ENCODE data around the gene HSBP1L1. TPM values are rescaled to one million over a fixed set of nuclear protein-coding genes. Genes with fewer than 3 reads are reported as not detected.

The HSBP1L1 gene
- total RNA-seq, 1 experiment from 2014 or later, result not detected

GRCh38 chr18:80012714-80013113 lies 48.3 kb downstream of the HSBP1L1 start:
- H4K5ac ChIP-seq (ENCODE audit: insufficient read length, low read depth, low read length), result no peak overlapping the region
- no peak overlapping the region for H3K56ac ChIP-seq (ENCODE audit: insufficient read length, low read depth, low read length)
- no peak overlapping the region for H2BK120ac ChIP-seq (ENCODE audit: low read depth, low read length, poor library complexity, severe bottlenecking)
- H2BK12ac ChIP-seq (ENCODE audit: insufficient read length, low read depth, low read length), result no peak overlapping the region
- H4K8ac ChIP-seq (replicated peaks; ENCODE audit: insufficient read length, low read depth, low read length), result no peak overlapping the region
- no CpG with 5 or more reads among the region's 20 CpGs for WGBS (ENCODE audit: extremely low coverage, insufficient read length, low lambda C conversion rate)
- H3K79me1 ChIP-seq (ENCODE audit: insufficient read depth, low read depth, low read length, poor library complexity, severe bottlenecking), result no peaks in the 10 kb centered on the region
- no peak overlapping the region for H3K9ac ChIP-seq (ENCODE audit: extremely low read depth, insufficient read length, low read length)
- no peaks in the 10 kb centered on the region for H3K4me1 ChIP-seq (ENCODE audit: insufficient read depth, low read length)
- no peaks in the 10 kb centered on the region for H4K20me1 ChIP-seq (ENCODE audit: control insufficient read depth, insufficient read depth, insufficient read length)
- H3K4me3 Mint-ChIP-seq, result no peak overlapping the region
- peaks cover 6 to 7% of the 10 kb centered on the region in 2 experiments; a peak in 1 of 4 replicates for H3K4me1 Mint-ChIP-seq
- no peak overlapping the region for H2AK5ac ChIP-seq (ENCODE audit: insufficient read length, low read length)
- no peaks in the 10 kb centered on the region for H3K27me3 ChIP-seq (ENCODE audit: insufficient read depth, low read length)
- H3K79me2 ChIP-seq (ENCODE audit: insufficient read depth, low read length), result no peaks in the 10 kb centered on the region
- no peak overlapping the region for H3K18ac ChIP-seq (ENCODE audit: insufficient read length, low read depth, low read length)
- no peak overlapping the region for H4K91ac ChIP-seq (ENCODE audit: insufficient read length, low read depth, low read length)
- H3K23ac ChIP-seq (ENCODE audit: insufficient read length, low read depth, low read length), result no peak overlapping the region
- no peak overlapping the region for H3K27ac ChIP-seq (ENCODE audit: insufficient read length, low read depth, low read length)
- no peak for DNase-seq
- H3K23me2 ChIP-seq (ENCODE audit: insufficient read length, low read depth, low read length, poor library complexity, severe bottlenecking), result no peaks in the 10 kb centered on the region
- H2AFZ ChIP-seq (ENCODE audit: low read length), result no peak overlapping the region
- no peak overlapping the region for H3K27ac Mint-ChIP-seq
- H2BK5ac ChIP-seq (ENCODE audit: insufficient read length, low read length), result no peak overlapping the region
- H3K14ac ChIP-seq (ENCODE audit: insufficient read depth, low read length), result no peak overlapping the region
- TF ChIP-seq, protein P1, sequence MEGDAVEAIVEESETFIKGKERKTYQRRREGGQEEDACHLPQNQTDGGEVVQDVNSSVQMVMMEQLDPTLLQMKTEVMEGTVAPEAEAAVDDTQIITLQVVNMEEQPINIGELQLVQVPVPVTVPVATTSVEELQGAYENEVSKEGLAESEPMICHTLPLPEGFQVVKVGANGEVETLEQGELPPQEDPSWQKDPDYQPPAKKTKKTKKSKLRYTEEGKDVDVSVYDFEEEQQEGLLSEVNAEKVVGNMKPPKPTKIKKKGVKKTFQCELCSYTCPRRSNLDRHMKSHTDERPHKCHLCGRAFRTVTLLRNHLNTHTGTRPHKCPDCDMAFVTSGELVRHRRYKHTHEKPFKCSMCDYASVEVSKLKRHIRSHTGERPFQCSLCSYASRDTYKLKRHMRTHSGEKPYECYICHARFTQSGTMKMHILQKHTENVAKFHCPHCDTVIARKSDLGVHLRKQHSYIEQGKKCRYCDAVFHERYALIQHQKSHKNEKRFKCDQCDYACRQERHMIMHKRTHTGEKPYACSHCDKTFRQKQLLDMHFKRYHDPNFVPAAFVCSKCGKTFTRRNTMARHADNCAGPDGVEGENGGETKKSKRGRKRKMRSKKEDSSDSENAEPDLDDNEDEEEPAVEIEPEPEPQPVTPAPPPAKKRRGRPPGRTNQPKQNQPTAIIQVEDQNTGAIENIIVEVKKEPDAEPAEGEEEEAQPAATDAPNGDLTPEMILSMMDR (conservative IDR thresholded peaks at IDR 0.05), result no peak
- no peak overlapping the region for H2BK20ac ChIP-seq (ENCODE audit: low read depth, low read length, poor library complexity, severe bottlenecking)
- no peak overlapping the region for H3K4ac ChIP-seq (ENCODE audit: low read depth, low read length)
- no peaks in the 10 kb centered on the region for H3K9me3 ChIP-seq (ENCODE audit: control insufficient read depth, low read depth, low read length)
- no peak overlapping the region for H3K4me2 ChIP-seq (ENCODE audit: insufficient read depth, insufficient read length, low read length)
- no peak overlapping the region for H3T11ph ChIP-seq (ENCODE audit: low read length)
- H3K9me3 Mint-ChIP-seq, result peaks cover 54 to 59% of the 10 kb centered on the region in 2 experiments
- H3K36me3 Mint-ChIP-seq (ENCODE audit: insufficient read depth in 1 of 3, low read depth in 3 of 3), result peaks cover 7 to 22% (median 8%) of the 10 kb centered on the region in 3 experiments
- H3K27me3 Mint-ChIP-seq (ENCODE audit: low read depth), result no peaks in the 10 kb centered on the region; the same call in 1 of the 2 replicates
- H2BK15ac ChIP-seq (ENCODE audit: low read depth, low read length), result no peak overlapping the region

Other genes with a start within 250 kb of the HSBP1L1 start
- gene KCNG2, start 166.7 kb upstream of the HSBP1L1 start, total RNA-seq (2021), result 0.15 TPM in 1 of 2 replicates, not detected in the other
- gene SLC66A2, start 13.0 kb upstream of the HSBP1L1 start, total RNA-seq (2021), result 10.3 and 13.0 TPM in 2 replicates
- 163 and 164 TPM in 2 replicates for gene TXNL4A, start 23.9 kb downstream of the HSBP1L1 start, total RNA-seq (2021)
- gene RBFA, start 69.8 kb downstream of the HSBP1L1 start, total RNA-seq (2021), result 39.4 and 42.5 TPM in 2 replicates
- gene ADNP2, start 144.6 kb downstream of the HSBP1L1 start, total RNA-seq (2021), result 53.5 and 56.5 TPM in 2 replicates